SK-N-SH treated with all-trans-retinoic acid at 6 μM for 48 hours (cell line): Measurements from ENCODE around the gene SKA2.

ENCODE experiments used
- CSDC2 ChIP-seq: fragments of 250-450 bp; sonication (Bioruptor Pico); IDR thresholded peaks from 2 replicates; pipeline ENCODE4 v1.5.0; 2020; ENCODE audit warnings: mild to moderate bottlenecking, moderate library complexity
- ISL1 ChIP-seq: fragments of 250-450 bp; sonication (Bioruptor Pico); IDR thresholded peaks from 2 replicates; pipeline ENCODE4 v2.1.2; 2022; ENCODE audit warnings: mild to moderate bottlenecking, moderate library complexity
- OSR1 ChIP-seq: fragments of 250-450 bp; sonication (Bioruptor Pico); IDR thresholded peaks from 2 replicates; pipeline ENCODE4 v1.8.0; 2022; ENCODE audit warnings: moderate library complexity, mild to moderate bottlenecking, inconsistent platforms
- PPARA ChIP-seq: fragments of 250-450 bp; sonication (Bioruptor Pico); IDR thresholded peaks from 2 replicates; pipeline ENCODE4 v1.5.0; 2020; ENCODE audit warnings: mild to moderate bottlenecking, borderline replicate concordance
- RARB ChIP-seq: fragments of 250-450 bp; sonication (Bioruptor Pico); IDR thresholded peaks from 2 replicates; pipeline ENCODE4 v1.8.0; 2021; ENCODE audit warnings: mild to moderate bottlenecking, moderate library complexity
- ZC3H10 ChIP-seq: fragments of 250-450 bp; sonication (Bioruptor Pico); IDR thresholded peaks from 2 replicates; pipeline ENCODE4 v1.5.1; 2021; ENCODE audit warnings: mild to moderate bottlenecking, moderate library complexity
- TF ChIP-seq, protein P1 (sequence below): fragments of 250-450 bp; sonication (Bioruptor Pico); IDR thresholded peaks from 2 replicates; pipeline ENCODE4 v1.8.0; 2020; ENCODE audit warnings: mild to moderate bottlenecking, moderate library complexity, borderline replicate concordance

DNA sequence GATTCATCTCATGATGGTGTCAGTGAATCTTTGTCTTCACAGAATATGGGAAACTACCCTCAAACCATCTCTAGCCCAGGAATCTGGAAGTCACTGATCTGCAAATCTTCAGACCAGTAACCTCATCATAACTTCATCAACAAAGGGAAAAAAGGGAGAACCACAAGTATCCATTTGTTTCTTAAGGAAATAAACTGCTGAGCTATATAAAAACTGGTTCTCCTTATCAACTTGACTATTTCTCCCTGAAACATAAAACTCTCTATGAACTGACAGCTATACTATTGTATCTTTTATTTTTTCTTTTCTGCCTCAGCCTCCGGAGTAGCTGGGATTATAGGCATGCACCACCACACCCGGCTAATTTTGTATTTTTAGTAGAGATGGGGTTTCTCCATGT, 87.6 kb downstream of the SKA2 start:
- TF ChIP-seq, protein P1, sequence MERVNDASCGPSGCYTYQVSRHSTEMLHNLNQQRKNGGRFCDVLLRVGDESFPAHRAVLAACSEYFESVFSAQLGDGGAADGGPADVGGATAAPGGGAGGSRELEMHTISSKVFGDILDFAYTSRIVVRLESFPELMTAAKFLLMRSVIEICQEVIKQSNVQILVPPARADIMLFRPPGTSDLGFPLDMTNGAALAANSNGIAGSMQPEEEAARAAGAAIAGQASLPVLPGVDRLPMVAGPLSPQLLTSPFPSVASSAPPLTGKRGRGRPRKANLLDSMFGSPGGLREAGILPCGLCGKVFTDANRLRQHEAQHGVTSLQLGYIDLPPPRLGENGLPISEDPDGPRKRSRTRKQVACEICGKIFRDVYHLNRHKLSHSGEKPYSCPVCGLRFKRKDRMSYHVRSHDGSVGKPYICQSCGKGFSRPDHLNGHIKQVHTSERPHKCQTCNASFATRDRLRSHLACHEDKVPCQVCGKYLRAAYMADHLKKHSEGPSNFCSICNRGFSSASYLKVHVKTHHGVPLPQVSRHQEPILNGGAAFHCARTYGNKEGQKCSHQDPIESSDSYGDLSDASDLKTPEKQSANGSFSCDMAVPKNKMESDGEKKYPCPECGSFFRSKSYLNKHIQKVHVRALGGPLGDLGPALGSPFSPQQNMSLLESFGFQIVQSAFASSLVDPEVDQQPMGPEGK (CRISPR knock-in tag), result no peak
- no peak for TF ChIP-seq RARB (CRISPR knock-in tag)
- TF ChIP-seq ISL1 (CRISPR knock-in tag), result no peak
- TF ChIP-seq PPARA (CRISPR knock-in tag), result no peak
- no peak for TF ChIP-seq ZC3H10 (CRISPR knock-in tag)
- TF ChIP-seq OSR1 (CRISPR knock-in tag), result no peak
- TF ChIP-seq CSDC2, result no peak
